ENCODE measurements around the gene ERFE.

ERFE gene

GRCh38 chr2:238203973-238204683 lies 45.4 kb downstream of the ERFE start:
- DNase-seq (ENCODE audit: low read depth in 2 of 2) = no peak

GRCh38 chr2:238207006-238207405 lies 48.2 kb downstream of the ERFE start:
- no peak for DNase-seq (ENCODE audit: low read depth in 2 of 2)

GRCh38 chr2:238216651-238217184 lies 57.9 kb downstream of the ERFE start:
- no peak for DNase-seq (ENCODE audit: low read depth in 2 of 2)
